ENCODE results near the gene DRAM1.
"Not testable (repeated sequence)": the region's sequence is repeated elsewhere in the genome, so short reads cannot be mapped to it uniquely, and the experiment has no call there.

Gene DRAM1

DNA sequence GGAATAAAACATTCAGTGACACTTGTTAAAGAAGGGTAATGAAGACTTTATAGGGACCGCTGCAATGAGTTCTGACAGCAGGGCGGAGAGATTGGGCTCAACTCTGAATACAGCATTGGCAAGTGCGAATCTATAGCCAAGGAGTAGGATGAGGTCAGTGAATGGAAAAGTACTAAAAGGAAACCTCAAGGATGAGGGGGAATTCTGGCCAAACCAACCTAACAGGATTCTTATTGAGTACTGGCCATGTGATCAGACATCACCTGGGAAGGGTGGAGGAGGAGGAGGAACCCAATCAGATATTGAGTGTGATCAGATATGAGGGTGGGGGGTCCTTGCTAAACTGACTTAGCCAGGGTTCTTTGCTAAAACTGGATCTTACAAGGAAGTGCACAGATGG is 31.0 kb downstream of the DRAM1 start:
- no peak for DNase-seq

DNA sequence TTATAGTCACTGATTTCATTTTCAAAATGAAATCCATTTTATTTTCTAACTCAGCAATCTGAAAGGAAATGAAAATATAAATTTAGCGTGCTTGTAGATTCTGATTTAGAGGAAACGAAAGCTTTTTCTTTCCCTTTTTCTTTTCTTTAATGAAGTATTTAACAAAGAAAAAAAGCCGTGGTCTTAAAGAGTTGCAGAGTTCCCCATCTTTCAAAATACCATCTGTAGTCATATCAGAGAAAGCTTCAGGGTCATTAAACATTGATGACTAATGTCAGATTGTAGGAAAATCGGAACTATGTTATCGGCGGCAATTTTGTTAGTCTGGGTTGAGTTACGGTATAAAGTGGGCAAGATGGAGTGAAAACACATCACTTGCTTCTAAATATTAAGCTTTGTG is 32.3 kb downstream of the DRAM1 start:
- DNase-seq = no peak

DNA sequence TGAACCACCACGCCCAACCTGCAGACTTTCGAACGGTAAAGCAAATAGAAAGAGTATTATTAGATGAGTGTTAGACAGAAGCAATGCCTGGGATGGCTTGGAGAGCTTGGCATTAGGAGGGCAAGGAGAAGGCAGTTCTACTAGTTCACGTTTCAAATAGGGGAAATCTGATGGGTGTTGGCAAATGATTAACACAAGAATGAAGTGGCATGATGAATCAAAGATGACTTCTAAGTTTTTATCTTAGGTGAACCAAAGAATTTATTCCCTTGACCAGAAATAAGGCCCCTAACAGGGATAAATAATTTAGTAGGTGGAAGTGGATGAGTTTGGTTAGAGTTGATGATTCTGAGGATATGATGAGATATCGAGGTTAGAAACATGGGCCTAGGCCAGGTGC is 38.5 kb downstream of the DRAM1 start:
- no peak for DNase-seq

DNA sequence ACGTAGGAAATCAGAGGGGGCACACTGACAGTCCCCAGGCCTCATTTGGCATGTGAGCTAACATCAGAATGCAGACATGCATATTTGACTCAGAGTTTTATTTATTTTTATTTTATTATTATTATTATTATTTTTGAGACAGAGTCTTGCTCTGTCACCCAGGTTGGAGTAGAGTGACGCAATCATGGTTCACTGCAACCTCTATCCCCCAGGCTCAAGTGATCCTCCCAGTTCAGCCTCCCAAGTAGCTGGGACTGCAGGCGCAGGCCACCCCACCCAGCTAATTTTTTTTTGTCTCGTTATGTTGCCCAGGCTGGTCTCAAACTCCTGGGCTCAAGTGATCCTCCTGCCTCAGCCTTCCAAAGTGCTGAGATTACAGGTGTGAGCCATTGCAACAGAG is 41.4 kb downstream of the DRAM1 start:
- not testable (repeated sequence) for DNase-seq

DNA sequence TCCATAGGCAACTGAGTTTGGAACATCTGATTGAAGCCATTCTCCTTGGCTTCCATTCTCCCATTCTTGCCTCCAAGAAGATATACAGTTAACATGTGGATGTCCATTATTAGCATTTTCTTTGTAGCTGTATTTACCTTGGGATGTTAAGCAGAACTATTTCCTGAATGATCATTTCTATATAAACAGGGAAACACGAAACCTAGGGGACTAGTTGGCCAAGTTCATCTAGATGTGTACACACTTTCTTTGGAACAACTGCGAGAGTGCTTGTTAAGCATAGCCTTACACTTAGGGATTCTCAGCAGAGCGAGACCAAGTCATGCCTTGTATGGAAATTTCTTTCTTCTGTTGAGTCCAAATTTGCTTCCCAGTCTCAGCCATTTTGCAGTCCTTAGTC is 42.1 kb downstream of the DRAM1 start:
- DNase-seq = no peak

DNA sequence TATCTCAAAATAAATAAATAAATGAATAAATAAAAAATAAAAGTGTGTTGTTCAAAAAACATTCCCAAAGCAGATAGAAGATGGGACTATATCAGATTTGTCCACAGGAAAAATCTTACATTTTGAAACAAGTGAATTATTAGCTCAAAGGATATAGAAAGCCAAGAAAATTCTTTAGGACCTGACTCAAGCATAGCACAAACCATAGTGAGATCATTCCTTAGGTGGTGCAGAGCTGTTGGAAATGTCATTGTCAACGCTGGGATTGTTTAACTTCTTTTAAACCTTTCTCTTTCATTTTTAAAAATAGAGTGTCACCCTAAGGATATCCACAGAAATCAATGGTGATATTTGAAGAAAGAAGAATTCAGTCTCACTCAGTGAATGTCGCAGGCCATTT is 43.5 kb downstream of the DRAM1 start:
- DNase-seq = no peak

DNA sequence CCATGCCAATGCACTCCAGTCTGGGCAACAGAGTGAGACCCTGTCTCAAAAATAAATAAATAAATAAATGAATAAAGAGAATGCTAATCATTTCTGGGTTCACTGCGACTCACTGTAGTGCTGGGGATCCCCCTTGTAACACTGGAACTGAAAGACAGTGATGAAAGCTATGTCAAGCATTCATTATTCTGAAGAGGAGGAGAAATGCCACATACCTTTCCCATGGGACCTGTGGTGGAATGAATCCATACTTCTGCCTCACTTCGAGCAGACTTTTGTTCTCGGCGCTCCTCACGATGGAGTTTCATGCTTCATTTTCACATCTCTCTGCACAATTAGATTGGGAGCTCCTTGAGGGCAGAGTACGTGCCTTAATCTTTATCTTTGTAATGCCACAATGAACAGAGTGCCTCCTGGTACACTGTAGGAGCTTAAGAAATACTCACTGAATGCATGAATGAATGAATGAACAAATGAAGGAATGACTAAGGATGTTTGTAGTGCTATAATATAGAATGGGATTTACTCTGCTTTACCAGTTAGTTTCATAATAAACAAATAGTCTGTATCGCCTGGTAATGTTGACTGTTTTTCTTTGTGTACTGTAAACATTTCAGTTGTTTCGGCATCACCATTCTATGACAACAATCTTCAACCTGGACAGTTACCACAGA is 45.8 kb downstream of the DRAM1 start:
- DNase-seq = no peak

DNA sequence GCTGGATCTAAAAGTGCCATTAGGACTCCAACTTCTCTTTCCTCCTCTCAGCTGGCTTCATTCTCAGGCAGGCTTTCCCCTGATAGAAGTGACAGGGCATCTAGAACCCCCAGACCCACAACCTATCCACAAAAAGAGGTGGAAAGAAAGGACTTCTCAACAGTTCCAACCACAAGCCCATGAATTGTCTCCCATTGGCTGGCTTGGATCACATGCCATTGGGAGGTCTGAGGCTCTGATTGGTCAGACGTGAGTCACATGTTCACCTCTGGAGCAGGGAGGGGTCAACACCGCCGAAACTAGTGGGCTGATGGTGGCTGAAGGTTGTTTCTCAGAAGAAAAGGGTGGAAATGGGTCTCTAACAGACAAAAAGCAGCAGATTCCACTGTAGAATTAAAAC is 47.2 kb downstream of the DRAM1 start:
- no peak for DNase-seq

DNA sequence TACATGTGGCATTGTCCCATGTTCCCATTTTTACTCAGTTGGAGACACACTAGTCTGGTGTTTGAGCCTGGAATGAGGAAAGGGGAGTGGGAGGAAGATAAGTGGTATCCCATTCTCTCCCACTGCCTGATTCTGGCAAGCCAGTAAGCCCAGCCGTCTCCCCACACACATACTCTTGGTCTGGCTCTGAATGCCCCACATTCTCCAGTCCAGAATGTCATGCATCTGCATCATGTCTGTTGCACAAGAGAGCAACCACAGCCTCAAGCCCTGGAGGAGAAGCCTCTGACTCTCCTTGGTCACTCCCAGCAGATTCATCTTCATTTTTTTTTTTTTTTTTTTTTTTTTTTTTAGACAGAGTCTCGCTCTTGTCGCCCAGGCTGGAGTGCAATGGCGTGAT is 48.0 kb downstream of the DRAM1 start:
- no peak for DNase-seq

DNA sequence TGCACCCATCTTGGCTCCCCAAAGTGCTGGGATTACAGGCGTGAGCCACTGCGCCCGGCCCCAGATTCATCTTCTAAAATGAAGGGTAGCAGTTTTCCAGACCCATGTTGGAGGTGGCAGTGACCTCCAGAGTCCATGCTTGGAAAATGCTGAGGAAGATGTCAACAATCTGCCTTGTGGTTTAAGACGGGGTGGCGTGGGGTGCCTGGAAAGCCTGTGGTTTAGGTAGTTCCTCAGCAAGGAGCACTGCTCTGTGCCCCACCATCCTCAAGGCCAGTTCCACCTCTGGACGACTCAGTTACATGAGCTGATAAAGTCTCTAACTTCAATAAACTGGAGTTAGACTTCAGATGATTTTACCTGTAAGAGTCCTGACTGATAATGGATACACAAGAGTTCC is 48.6 kb downstream of the DRAM1 start:
- DNase-seq = no peak

DNA sequence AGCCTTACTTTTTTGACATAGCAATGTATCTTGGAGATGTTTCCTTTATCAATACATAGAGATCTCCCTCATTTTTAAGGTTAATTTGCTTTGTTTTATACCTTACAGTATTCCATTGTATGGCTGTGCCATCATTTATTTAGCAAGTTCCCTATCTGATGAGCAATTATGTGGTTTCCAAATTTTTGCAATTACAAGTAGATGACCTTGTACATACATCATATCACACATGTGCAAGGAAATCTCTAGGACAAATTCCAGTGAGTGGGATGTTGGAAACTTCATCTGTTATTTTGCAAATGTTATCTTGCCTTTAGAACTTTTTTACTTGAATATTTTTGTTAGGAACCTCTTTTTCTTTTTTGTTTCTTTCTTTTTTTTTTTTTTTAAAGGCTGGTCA is 49.7 kb downstream of the DRAM1 start:
- no peak for DNase-seq

DNA sequence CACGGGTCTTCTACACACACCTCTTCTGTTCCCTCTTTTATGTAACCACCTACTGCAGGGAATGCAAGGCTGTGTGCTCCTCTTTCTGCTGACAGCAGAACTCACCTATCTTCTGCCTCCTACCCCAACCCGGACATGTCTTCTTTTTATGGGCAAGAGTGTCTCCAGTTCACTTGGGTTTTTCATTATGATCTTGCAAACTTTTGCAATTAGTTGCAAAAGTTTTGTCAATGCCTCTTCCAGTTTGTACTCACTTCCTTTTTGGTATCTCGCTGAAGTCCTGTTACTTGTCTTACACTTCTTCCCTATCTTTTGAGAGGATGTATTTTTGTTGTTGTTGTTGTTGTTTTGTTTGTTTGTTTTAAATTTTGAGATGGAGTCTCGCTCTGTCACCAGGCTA is 50.6 kb downstream of the DRAM1 start:
- DNase-seq = no peak

DNA sequence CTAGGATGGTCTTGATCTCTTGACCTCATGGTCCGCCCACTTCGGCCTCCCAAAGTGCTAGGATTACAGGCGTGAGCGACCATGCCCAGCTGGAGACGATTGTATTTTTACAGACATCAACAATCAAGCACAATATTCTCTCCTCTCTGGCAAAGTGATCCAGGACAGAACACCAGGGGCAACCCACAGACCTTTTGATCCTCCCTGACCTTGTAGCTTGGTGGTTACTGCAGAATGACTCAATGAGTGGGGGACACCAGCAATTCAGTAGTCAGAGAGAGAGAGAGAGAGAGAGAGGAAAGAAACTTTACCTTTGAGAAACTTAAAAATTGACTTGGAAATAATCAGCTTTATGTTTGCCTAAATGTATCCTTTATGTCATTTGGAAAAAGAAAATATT is 51.2 kb downstream of the DRAM1 start:
- no peak for DNase-seq

DNA sequence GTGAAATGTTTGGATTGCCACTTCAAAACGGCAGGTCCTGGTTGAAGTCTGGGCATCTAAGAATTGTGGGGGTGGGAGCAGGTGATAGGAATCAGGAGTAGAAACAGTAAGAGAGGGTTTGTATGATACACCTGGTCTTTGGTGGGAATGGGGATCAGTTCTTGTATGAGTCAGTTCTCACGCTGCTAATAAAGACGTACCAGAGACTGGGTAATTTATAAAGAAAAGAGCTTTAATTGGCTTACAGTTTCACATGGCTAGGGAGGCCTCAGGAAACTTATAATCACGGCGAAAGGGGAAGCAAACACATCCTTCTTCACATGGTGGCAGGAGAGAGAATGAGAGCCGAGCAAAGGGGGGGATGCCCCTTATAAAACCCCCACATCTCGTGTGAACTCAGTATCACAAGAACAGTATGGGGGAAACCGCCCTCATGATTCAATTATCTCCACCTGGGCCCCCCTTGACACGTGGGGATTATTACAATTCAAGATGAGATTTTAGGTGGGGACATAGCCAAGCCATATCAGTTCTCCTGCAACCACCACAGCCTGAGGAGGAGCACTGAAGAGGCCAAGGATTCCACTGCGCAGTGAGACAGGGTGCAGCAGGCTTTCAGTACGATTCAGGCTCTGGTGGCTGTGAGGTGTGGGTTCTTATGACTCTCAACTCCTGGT is 52.1 kb downstream of the DRAM1 start:
- no peak for DNase-seq

DNA sequence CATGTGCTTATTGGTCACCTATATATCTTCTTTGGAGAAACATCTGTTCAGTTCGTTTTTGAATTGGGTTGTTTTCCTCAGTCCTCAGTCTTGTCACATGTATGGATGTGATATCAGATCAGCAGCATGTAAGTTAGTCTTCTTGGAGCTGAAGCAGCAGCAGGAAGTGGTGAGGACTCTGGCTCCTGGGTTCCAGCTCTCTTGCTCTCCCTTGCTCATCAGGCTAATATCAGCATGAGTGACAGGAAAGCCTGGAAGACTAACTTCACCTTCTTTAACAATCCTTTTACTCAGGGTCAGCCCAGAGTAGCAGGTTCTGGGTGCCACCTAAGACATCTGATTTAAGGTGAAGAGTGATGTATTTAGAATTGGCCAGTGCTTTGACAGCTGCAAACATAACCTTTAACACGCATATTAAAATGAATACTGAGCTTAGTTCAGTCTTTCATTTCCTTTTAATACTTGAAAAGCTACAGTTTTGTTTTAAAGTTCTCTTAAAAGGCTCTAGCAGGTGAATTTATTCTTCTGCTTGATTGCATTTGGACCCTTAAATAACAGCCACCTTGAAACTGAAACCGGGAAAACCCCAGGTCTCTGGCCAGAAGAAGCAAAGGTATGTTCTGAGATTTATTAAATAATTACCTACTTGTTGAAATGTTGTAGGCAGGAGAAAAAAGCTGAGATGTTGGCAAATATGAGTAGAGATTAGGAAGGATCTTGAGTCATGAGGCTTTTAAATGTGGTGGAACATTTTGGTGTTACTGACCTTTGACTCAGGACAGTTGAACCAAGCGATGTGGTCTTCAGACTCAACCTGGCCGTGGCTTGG is 54.3 kb downstream of the DRAM1 start:
- no peak for DNase-seq

DNA sequence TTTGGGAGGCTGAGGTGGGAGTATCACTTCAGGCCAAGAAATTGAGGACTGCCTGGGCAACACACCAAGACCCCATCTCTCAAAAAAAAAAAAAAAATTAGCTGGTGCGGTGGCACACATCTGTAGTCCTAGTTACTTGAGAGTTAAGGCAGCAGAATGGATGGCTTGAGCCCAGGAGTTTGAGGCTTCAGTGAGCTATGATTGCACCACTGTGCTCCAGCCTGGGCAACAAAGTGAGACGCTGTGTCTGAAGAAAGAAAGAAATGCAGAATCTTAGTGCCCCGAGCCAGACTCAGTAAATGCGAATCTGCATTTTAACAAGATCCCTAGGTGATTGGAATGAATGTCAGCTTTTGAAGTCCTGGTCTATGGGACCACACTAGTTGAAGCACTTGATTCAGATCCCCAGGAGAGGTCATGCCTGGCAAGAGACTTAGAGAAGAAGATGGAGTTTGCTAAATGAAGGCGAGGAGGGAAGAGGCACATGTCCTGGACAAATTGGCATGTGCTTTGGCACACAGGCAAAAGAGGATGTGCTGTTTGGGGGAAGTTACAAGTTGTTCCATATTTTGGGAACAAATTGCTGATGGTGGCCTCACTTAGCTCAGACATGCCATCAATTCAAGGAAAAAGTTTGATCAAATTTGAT is 56.6 kb downstream of the DRAM1 start:
- no peak for DNase-seq

DNA sequence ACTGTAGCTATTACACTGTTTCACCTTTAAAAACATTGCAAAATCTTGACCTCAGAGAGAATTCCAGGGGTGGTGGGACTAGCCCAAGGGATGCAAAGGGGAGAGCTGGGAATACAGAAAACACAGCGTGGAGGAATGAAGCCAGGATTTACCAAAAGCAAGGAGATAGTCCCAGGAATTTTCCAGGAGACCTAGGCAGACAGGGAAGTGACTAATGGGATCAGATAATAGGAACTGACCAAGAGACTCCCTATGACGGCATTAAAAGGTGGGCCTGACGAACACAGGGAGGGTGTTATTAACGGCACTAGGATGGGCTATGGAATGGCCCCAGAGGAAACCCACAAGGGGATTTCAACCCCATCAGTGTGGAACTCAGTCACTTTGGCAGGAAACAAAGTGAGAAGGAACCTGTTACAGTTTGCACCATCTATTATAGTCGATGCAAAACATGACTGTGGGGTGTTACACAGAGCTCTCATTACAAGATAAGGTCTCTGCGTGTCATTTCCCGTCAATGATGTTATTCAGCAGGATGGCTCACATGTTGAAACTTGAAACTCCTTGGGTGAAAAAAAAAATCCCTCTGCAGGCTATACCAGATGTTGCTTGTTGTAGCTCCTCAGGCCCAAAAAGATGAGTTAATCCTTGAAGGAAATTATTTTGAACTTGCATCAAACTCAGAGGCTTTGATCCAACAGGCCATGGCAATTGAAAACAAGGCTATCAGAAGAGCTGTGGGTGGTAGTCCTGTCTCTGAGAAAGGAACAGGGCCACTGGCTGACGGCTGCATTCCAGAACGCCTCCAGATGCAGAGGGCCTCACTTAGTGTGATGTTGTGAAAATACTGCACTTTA is 58.7 kb downstream of the DRAM1 start:
- no peak for DNase-seq

DNA sequence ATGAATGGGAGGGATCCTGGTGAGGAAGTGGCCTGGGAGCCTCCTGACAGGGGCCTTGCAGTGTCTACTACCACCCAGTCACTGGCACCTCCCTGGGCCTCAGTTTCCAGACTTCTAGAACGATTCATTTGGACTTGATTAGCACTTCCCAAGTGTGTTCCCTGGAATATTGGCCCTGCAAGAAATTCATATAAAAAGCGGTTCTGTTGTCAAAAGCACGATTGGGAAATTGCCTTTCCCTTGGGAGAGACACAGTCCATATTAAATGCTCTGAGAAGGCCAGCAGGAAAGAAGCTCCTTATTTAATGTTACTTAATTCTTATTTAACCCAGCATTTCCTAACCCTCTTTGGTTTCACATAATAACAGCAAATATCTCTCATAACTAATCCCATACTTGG is 61.9 kb downstream of the DRAM1 start:
- no peak for DNase-seq

DNA sequence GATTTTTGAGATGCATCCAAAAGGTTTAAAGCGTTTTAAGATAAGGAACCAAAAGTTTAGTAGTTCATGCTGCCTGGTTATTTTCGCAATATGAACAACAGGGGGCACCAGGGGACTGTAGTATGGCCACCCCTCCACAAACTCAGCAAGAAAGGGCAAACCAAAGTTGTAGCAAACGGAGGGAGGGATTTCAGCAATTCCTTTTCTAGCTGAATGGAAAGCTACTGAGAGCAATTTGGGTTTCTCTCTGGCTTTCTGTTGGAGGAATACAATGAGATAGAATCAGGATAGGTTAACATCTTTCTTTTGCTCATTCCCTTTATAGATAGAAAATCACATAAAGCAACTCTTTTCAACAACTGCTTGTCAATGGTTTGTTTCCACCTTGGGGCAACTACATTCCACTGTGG is 62.5 kb downstream of the DRAM1 start:
- DNase-seq = peak; percentile 29 to 39

DNA sequence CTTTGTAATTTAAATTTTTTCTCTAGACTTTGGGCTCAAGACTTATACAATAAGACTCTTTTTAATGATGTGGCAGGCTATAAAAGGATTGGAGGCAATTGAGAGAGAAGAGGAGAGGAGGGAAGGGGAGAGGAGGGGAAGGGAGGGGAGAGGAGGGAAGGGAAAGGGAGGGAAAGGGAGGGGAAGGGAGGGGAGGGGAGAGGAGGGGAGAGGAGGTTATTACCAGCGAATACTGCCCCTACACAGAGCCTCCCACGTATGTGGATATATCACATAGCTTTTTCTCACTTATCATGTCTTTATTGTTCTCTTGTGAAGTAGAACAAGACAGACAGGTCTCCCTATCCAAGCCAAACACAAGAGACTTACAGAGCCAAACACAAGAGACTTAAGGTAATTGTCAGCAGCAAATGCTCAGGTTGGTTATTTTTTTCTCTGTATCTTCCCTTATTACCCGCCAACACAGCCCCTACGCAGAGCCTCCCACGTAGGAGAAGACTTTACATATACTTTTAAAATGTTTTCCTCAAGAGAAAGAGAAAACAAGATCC is 63.1 kb downstream of the DRAM1 start:
- DNase-seq = no peak

DNA sequence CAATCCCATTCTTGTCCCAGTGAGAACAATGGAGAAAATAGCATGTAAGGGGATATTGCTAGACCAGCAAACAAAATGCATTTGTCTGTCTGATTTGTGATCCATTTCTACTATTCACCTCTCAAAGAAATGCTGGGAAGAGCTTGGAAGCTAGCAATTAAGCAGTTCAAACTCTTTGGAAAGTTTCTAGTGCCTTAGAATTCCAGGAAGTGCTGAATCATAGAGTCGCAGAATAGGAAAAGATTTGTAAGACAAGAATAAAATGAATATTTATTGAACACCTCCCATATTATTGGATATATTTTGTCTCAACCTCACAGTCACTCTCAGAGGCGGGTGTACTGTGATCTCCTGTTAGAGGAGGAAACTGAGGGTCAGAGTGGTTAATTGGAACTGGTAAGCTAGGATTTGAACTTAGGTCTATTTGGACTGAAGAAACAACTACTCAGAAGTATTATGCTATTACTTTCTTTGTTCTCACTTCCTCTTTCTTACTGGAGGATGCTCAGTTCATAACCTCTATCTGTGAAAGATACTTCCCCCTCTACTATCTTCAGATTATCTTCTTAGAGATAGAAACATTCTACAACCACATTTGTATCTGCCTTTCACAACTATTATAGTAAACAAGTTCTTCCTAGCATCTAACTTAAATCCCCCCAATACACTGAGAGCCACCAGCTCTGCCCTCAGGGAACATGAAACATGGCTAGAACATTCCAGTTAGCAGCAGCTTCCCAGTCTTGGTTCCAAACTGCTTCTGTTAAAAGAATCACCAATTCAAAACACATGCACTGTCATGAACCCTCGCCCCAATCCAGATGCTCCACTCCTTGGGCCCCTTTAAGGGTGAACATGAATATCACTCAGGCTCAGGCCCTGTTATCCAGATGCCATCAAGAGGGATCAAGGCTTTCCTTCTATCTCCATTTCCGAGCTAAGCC is 64.2 kb downstream of the DRAM1 start:
- no peak for DNase-seq
